G401.6 (cell line): ENCODE data around the gene NAPSA.

Source experiments
- FAIRE-seq: peaks from 2 replicates; lab custom pipeline; 2012; peaks lifted over from hg19 to GRCh38; lab: Jason Lieb, UNC

The NAPSA gene

DNA sequence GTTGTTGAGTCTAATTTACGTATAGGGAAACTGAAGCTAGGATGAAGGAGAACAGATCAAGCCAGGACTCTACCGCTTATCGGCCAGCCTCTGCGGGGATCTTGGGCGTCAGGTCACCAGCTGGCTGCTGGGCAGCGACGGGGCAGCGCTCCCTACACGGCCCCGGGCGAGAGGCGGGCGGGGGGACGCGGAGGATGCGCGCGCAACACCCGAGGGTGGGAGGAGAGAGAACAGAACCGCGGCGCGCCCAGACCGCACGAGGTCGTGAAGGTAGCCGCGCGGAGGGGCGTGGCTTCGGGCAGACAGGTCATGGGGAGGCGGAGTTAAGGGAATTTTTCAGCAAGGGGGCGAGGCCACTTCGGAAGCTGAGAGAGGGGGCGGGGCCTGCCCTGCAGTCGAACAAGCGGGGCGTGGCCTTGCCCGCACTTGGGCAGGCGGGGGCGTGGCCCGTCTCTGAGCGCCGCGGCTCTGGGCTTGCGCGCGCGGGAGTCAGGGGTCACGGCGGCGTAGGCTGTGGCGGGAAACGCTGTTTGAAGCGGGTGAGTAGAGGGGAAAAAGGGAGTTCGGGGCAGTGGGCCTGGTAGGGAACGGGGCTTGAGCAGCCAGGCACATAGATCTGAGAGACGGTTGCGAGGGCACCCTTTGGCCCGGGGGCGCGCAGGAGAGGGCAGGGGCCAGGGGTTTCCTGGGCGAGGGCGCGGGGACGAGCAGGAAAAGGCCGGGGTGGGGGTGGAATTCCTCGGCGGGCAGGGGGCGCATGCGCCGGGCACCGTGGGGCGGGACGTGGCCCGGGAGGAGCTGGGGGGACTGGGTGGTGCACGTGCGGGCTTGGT, 18.6 kb upstream of the NAPSA start, which contains the start of gene POLD1:
POLD1 (plus strand) TSS at position 496 of the 833 bp plus-strand sequence. CDS start 14,505 bp downstream, outside the sequence.
- FAIRE-seq = peak; percentile 97

DNA sequence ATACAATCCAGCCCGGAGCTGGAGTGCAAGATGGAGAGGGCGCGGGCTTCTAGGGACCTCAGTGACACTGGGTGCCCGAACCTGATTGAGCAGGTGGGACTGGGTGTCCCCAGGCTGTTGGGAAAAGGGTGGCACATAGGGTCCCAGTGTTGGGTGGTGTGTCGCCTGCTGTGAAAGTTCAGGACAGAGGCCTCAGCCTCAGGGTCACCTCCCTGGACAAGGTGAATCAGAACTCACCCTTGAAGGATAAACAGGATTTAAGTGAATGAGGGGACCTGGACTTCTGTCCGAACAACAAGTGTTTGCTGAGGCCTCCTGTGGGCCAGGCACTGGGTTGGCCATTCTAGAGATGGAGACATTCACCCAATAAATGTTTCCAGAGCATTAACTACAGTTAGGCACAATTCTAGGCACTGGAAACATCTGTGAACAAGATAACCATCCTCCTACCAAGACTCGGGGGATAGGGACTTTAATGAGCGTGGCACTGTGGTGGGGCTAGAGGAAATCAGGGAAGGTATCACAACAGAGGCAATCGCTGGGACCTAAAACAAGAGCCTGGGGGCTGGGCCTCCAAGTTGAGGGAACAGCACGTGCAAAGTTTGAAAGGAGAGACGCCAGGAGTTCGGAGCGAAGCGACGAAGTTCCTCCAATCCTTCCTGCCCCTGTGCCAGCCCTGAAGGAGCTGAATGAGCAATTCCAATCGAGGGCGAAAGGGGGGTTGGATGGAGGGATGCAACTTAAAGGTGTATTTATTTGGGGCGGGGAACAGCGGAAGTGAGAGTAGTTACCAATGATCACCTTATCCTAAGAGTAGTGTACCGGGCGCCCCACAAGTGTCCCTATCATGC, 17.8 kb upstream of the NAPSA start:
- FAIRE-seq = no peak

DNA sequence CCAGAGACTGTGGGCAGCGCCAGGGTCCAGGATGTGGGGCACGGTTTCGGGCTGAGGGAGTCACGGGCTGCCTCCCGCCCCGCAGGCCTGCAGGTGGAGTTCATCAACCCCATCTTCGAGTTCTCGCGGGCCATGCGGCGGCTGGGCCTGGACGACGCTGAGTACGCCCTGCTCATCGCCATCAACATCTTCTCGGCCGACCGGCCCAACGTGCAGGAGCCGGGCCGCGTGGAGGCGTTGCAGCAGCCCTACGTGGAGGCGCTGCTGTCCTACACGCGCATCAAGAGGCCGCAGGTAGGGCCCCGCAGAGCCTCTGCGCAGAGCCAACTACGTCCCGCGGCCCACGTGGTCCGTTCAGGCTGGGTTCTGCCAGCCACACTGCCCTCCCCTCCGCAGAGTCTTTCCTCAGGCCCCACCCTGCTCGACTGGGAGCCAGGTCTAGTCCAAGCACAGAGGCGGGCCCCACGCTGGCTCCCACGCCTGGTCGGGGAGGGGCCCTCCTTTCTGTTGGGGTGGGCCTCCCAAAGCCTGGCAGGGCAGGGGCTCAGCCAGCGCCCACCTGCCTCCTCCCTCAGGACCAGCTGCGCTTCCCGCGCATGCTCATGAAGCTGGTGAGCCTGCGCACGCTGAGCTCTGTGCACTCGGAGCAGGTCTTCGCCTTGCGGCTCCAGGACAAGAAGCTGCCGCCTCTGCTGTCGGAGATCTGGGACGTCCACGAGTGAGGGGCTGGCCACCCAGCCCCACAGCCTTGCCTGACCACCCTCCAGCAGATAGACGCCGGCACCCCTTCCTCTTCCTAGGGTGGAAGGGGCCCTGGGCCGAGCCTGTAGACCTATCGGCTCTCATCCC, 16.7 kb upstream of the NAPSA start:
- no peak for FAIRE-seq

DNA sequence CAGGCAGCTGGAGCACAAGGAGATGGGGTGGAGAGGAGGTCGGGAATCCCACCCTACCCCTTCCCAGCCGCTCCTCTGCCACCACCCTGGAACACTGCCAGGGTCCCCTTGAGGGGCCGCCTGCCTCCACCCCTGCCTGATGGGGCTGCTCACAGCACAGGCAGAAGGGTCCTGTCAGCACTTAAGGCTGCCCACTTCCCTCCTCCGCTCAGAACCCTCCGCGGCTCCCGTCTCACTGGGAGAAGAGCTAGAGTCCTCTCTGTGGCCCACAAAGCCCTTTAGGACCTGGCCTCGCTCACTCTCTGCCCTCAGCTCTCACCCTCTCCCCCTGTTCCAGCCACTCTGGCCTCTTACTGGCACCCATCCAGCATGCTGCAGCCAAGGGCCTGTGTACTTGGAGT, 15.3 kb upstream of the NAPSA start:
- FAIRE-seq = no peak

DNA sequence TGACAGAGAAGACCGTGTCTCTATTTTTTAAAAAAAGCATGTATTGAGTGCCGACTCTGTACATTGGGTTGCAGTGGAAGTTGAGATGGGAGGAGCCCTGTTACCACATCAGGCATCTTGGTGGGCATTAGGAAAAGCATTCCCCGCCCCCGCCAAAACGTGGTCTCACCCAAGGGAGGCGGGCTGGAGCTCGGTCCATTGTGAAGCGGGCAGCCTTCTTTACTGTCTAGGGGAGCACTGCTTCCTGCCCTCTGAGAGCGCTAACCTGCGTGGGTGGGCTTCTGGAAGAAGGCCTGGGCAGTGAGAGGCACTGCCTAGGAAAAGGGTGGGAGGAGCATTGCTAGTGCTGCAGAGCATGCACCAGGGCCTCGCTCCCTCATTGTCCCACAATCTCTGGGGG, 14.7 kb upstream of the NAPSA start:
- FAIRE-seq = no peak

DNA sequence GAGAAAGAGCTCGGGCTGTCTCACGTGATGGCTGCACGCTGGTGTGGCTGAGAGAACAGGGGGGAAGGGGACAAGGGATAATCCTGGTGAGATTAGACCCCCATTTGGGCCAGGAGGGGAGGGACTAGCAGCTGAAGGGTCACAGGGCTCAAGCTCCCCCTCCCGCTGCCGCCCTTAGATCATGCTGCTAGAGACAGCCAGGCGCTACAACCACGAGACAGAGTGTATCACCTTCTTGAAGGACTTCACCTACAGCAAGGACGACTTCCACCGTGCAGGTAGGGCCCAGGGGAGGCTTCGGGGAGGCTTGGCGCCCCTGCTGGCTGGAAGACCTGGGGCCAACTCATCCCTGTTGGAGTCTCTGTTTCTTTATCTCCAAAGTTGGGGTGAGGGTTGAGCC, 14.2 kb upstream of the NAPSA start:
- FAIRE-seq = no peak

DNA sequence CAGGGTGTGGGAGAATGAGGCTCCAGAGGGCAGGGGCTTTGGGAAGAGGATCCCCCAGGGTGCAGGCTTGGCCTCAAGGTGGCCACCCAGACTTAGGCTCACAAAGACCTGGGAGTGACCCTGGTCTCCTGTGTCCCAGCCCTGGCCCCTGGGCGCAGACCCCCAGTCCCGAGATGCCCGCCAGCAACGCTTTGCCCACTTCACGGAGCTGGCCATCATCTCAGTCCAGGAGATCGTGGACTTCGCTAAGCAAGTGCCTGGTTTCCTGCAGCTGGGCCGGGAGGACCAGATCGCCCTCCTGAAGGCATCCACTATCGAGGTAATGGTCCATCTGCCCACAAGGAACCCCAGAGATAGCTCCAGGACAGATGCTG, 13.4 kb upstream of the NAPSA start:
- no peak for FAIRE-seq

DNA sequence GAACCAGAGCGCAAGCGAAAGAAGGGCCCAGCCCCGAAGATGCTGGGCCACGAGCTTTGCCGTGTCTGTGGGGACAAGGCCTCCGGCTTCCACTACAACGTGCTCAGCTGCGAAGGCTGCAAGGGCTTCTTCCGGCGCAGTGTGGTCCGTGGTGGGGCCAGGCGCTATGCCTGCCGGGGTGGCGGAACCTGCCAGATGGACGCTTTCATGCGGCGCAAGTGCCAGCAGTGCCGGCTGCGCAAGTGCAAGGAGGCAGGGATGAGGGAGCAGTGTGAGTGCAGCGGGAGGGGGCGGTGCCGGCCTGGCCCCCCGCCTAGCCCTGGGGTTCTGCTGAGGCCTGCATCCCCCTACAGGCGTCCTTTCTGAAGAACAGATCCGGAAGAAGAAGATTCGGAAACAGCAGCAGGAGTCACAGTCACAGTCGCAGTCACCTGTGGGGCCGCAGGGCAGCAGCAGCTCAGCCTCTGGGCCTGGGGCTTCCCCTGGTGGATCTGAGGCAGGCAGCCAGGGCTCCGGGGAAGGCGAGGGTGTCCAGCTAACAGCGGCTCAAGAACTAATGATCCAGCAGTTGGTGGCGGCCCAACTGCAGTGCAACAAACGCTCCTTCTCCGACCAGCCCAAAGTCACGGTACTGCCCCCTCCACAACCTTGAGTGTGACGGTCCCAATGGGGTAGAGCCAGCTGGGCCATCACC, 12.9 kb upstream of the NAPSA start:
- FAIRE-seq = no peak

DNA sequence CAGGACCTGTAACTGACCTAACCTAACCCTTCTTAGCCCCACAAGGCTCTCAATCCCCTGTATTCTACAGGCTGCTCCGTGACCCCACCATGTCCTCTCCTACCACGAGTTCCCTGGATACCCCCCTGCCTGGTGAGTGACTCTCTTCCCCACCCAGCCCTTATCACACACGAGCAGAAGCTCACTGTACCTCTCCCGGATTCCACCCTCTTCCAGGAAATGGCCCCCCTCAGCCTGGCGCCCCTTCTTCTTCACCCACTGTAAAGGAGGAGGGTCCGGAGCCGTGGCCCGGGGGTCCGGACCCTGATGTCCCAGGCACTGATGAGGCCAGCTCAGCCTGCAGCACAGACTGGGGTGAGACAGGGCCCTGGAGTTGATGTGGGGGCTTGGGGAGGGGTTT, 12.1 kb upstream of the NAPSA start:
- no peak for FAIRE-seq

DNA sequence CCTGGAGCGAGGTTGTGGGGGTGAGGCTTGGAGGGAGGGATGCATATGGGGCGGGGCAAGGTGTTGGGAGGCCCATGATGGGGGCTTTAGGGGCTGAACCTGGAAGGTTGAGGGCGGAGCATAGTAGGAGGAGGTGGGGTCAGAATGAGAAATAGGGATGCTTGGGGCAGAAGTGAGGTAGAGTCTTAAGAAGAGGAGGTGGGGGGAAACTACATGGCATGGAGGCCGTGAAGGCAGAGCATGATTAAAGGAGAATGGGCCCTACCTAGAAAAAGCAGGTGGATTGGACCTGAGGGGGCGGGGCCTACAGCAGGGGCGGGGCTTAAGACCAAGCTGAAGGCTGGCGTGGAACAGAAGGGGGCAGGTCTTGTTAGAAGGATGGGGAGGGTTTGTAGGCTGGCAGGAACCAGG, 11.6 kb upstream of the NAPSA start:
- no peak for FAIRE-seq

DNA sequence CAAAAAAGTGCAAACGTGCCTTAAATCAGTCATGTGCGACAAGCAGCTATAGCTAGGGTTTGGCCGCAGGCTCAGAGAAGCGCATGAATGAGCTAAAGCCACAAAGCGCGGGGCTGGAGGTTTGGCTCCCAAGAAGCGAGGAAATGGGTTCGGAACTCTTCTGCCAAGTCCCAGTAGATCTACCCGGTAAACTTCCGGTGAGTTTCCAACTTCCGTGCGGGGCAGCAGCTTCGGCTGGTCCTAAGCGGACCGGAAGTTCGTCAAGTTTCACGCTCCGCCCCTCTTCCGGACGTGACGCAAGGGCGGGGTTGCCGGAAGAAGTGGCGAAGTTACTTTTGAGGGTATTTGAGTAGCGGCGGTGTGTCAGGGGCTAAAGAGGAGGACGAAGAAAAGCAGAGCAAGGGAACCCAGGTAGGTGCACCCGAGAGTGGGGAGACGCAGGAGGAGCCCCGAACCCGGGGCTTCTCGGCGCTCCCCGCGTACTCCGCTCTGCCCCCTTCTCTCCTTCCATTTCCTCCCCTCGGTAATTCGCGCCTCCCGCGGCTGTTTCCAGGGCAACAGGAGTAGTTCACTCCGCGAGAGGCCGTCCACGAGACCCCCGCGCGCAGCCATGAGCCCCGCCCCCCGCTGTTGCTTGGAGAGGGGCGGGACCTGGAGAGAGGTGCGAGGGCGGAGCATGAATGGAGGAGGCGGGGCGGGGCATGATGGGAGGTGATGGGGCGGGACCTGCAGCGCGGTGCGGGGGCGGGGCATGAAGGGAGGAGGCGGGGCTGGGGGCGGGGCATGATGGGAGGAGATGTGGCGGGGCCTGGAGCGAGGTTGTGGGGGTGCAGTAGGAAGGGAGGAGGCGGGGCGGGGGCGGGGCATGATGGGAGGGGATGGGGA, 11.0 kb upstream of the NAPSA start, which contains the start of gene NR1H2:
NR1H2 (plus strand) TSS at position 292 of the 885 bp plus-strand sequence. CDS start 1,149 bp downstream, outside the sequence.
- peak; percentile 95 for FAIRE-seq

DNA sequence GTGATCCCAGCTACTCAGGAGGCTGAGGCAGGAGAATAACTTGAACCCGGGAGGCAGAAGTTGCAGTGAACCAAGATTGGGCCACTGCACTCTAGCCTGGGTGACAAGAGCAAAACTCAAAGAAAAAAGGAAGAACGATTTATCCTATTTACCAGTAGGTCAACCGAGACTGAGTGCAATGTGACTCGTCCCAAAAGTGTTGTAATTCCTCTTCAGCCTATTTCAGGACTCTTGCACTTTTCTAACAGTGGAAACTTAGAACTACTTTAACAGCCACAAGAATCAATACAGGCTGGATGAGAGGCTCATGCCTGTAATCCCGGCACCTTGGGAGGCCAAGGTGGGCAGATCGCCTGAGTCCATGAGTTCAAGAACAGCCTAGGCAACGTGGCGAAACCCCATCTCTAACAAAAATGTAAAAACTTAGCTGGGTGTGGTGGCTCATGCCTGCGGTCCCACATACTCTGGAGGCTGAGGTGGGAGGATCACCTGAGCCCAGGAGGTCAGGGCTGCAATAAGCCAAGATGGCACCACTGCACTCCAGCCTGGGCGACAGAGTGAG, 6.6 kb upstream of the NAPSA start:
- FAIRE-seq = no peak

DNA sequence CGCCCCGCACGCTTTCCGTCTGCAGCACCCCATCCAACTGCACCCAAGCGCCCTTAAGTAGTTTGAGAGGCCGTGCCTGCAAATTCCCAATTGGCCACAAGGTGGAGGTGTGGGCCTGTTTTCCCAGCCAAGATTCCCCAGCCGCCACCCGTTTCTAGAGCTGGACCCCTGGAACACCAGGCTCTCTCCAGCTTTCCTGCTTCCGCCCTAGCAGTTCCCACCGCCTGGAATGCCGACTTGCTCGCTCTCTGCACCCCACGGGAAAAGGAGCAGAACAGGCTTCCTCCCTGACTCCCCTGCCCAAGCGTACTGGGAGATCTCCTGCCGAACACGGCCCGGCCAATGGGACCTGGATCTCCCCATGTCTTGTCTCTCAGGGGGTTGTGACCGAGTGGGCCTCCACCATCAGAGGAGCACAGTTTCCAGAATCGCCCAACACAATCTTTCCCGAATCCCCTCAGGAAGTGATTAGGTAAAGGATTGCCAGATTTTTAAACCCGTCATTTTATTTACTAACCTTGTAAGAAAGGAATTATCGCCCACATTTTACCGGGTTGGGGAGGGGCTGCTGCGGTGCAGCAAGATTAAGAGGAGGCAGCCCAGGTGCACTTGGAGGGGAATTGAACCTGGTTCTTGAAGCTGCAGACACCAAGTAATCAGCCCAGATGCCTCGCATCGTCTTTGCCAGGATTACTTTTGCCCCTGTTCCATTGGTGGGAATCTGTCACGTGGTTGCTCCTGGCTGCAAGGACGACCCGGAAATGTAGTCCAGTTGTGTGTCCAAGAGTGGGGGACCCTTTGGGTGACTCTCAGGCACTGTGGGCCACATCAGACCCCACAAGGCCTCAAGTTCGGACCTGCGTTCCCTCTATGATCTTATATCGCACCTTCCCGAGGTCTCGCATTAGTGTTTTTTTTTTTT, 3.5 kb upstream of the NAPSA start:
- peak; percentile 89 for FAIRE-seq

DNA sequence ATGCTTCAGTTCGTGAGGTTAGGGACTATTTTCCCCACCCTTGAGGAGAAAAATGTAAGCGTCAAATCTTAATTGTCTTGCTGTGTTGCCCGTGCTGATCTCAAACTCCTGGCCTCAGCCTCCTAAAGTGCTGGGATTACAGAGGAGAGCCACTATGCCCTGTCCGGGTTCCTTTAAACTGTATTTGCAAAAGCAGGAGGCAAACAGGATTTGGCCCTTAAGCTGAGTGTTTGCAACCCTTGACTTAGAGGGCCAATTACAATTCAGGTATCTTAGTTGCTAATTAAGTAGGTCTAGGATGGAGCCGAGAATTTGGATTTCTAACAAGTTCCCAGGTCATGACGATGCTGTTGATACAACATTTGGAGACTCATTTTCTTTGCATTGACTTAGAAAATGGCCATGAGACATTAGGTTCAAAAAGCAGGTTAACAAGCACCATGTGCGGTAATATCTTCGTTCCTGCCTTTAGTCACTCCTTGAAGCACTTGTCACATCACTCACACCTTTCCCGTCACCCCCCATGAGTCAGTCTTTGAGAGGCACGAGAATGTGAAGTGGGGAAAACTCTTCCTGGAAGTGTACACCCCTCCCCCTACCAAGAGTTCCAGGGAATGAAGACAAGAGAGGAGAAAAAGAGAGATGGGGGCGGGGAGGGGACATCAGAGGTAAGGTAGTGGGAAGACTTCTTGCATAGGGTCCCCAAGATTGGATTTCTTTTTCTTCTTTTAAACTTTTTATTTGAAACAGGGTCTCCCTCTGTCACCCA, 2.6 kb downstream of the NAPSA start:
- FAIRE-seq = no peak

DNA sequence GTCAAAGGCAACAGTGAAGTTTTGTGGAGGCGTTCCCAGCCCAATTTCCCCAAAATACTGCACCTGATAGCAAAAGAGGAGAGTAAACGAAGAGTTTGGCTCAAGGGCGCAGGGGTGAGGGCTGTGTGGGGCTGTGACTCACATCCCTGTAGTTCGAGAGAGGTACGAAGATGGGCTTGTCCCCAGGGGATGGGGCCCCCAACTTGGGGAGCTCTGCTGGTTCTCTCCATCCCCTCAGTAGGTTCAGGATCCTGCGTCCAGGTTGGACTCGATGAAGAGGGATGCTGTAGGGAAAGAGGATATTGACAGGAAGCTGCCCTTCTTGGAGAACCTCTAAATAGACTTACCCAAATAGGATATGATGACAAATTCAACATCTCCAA, 3.4 kb downstream of the NAPSA start:
- FAIRE-seq = no peak

DNA sequence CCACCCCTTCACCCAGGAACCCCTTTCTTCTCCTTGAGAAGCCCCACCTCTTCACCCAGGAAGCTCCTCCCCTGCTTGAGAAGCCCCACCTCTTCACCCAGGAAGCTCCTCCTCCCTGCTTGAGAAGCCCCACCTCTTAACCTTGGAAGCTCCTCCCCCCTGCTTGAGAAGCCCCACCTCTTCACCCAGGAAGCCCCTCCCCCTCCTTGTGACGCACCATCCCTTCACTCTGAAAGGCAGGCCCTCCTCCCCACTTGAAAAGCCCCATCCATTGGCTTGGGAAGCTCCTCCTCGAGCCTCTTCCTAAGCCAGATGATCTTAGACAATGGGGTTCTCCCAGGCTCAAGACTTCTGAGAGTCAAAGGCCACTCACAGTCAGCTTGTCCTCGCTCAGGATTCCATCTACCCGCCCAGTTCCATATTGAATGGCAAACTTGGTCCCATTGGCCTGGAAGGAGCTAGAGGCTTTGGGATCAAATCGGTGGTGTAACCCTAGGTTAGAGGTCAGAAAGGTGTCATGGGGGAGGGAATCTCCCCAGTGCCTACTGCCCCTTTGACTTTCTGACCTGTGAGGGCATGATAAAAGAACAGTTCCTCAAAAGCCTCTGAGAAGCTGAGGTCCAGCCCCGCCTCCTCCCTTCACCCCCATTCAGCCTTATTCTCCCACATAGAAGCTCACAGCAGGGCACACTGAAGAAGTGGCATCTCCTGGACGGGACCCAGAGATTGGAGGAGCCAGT, 4.0 kb downstream of the NAPSA start:
- FAIRE-seq = no peak

DNA sequence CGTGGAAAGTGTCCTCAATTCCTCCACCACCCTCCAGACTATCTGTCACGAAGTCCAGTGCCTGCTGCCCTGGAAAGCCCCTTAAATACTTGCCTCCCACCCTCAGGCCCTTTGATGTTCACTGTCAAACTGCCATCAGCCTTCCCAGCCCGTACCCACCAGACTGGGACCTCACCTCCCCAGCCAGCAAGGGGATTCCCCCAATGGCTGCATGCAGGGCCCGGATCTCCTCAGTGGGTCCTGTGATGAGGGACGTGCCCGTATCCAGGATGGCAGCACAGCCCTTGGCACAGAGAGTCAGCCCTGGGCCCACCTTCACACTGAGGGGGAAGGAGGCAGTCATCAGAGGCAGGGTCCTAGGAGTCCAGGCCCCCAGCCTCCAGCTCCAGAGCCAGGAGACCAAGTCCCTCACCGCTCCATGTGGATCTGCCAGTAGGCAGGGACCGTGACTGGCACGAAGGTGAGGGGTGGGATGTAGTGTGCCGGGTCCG, 6.1 kb downstream of the NAPSA start:
- no peak for FAIRE-seq
